ENCODE data around the gene KRTAP10-1. TPM values are rescaled to one million over a fixed set of nuclear protein-coding genes. Genes with fewer than 3 reads are reported as not detected.

Gene KRTAP10-1
- total RNA-seq, 3 donors from 2014 or later, result not detected

DNA sequence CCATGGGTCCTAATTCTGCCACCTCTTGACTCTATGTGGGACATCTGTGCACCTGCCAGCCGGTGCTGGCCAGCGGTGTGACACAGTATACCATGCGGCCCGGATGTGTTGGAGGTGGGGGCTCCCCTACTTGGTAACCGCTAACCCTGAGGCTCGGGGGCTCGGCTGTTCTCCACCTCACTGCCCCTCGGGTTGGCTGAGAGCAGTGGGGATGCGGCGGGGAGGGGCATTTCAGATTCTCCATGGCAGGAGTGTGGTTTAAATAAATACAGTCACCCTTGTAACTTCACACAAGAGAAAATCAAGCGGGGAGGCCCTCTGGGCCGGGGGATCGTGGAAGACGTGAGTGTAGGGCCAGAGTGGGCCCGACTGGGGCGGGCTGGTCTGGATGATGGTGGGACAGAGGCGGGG lies 11.0 kb downstream of the KRTAP10-1 start:
- Histone ChIP-seq H3K9me3 (no peaks in the 10 kb centered on the region), H3K4me1 (ENCODE audit: low read depth) (no peaks in the 10 kb centered on the region), H3K4me3 (no peak overlapping the region), H3K36me3 (ENCODE audit: low read depth) (no peaks in the 10 kb centered on the region)
- DNase-seq (no peak), ATAC-seq (no peak)
- TF ChIP-seq, protein P1, sequence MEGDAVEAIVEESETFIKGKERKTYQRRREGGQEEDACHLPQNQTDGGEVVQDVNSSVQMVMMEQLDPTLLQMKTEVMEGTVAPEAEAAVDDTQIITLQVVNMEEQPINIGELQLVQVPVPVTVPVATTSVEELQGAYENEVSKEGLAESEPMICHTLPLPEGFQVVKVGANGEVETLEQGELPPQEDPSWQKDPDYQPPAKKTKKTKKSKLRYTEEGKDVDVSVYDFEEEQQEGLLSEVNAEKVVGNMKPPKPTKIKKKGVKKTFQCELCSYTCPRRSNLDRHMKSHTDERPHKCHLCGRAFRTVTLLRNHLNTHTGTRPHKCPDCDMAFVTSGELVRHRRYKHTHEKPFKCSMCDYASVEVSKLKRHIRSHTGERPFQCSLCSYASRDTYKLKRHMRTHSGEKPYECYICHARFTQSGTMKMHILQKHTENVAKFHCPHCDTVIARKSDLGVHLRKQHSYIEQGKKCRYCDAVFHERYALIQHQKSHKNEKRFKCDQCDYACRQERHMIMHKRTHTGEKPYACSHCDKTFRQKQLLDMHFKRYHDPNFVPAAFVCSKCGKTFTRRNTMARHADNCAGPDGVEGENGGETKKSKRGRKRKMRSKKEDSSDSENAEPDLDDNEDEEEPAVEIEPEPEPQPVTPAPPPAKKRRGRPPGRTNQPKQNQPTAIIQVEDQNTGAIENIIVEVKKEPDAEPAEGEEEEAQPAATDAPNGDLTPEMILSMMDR (IDR thresholded peaks at IDR 0.05), result no peak
- intact Hi-C loops (cut with DNase I, micrococcal nuclease), result no loop called here

DNA sequence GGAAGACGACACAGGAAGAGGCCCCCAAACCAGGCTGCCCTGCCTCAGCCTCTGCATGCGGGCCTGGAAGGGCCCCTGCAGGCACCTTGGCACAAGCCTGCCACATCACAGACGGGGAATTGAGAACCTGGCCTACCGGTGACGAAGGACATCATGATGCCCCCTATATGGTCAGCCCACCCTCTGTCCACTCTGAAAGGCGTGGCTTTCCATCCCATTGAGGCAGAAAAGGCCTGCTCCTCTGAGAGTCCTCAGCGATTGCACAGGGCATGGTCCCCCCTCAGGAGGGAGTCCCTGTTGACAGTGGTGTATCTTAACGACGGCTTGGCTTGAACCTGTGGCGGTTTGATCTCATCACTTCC lies 11.4 kb downstream of the KRTAP10-1 start:
- H3K4me1 ChIP-seq (ENCODE audit: low read depth), result no peaks in the 10 kb centered on the region
- H3K36me3 ChIP-seq (ENCODE audit: low read depth), result no peaks in the 10 kb centered on the region
- ATAC-seq, result no peak
- TF ChIP-seq, protein P1 (IDR thresholded peaks at IDR 0.05), result no peak
- no peaks in the 10 kb centered on the region for H3K9me3 ChIP-seq
- no peak for DNase-seq
- intact Hi-C loops (cut with DNase I, micrococcal nuclease), result no loop called here
- H3K4me3 ChIP-seq, result no peak overlapping the region

DNA sequence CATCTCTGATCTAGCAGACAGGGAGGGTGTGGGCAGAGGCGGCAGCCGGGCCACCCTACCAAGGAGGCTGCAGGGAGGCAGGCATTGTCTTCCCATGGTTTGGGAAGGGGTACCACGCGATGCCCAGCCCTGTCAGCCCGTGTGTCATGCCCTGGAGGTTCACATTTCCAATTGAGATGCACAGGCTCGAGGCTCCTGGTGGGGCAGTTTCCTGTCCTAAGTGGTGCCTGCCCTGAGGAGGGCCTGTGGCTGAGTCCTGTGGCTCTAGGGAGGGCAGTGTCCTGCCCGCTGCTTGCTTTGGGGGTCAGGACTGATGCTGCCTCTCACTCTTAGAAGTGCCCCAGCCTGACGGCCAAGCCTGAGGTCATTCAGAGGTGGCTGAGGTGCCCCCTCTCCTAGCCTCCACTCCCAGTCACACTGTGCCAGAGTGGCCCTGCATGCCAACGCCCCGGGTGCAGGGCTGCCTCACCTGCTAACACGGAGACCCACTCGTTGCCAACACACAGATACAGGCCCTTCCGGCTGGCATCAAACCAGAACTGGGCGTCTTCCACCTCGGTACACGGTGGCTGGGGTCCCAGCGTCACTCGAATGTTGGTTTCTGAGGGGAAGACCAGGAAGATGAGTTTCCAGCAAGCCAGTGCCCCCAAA lies 11.9 kb downstream of the KRTAP10-1 start:
- Histone ChIP-seq H3K4me1 (ENCODE audit: low read depth) (no peaks in the 10 kb centered on the region), H3K4me3 (no peak overlapping the region), H3K9me3 (no peaks in the 10 kb centered on the region), H3K36me3 (ENCODE audit: low read depth) (no peaks in the 10 kb centered on the region)
- intact Hi-C loops (cut with DNase I, micrococcal nuclease), result no loop called here
- DNase-seq (peak in 1 of 3 donors; percentile 8), ATAC-seq (no peak)
- TF ChIP-seq, protein P1 (IDR thresholded peaks at IDR 0.05), result no peak

DNA sequence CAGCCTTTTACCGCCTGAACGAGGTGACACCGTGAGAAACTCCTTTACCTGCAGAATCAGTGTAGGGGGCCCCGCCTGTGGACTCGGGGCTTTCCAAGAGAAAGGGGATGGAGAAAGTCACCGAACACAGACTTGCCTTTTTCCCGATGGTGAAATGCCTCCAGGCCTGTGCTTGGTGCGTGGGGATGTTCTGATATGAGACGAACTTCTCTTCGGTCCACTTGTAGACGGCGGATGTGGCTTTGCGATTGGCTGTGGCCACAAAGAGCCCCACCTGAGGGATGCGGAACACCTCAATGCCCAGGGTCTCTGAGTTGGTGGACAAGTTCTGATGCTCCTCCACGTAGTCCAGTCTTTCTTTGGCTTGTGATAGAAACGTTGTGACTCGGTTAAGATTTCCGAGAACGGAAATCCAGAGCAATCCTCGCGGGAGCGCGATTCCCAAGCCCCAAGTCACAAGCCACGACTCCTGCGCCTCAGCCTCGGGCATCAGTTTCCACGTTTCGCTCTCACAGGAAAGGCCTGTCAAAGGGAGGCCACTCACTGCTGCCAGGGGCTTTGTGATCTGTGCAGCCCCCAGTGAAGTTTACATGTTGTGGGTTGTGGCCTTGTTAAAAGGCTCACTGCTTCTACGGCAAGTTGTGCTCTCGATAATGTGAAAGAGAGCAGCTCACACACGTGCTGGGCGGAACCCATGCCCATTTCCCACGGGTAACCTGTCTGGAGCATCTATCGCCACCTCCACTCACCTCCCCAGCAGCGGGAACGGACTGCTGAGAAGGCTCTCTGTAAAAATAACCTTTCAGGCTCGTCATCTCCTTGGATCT lies 12.6 kb downstream of the KRTAP10-1 start:
- no peak overlapping the region for H3K4me3 ChIP-seq
- no peaks in the 10 kb centered on the region for H3K4me1 ChIP-seq (ENCODE audit: low read depth)
- intact Hi-C loops (cut with DNase I, micrococcal nuclease), result no loop called here
- TF ChIP-seq, protein P1 (IDR thresholded peaks at IDR 0.05), result no peak
- no peaks in the 10 kb centered on the region for H3K9me3 ChIP-seq
- ATAC-seq (no peak), DNase-seq (peak in 1 of 3 donors; percentile 6)
- no peaks in the 10 kb centered on the region for H3K36me3 ChIP-seq (ENCODE audit: low read depth)

DNA sequence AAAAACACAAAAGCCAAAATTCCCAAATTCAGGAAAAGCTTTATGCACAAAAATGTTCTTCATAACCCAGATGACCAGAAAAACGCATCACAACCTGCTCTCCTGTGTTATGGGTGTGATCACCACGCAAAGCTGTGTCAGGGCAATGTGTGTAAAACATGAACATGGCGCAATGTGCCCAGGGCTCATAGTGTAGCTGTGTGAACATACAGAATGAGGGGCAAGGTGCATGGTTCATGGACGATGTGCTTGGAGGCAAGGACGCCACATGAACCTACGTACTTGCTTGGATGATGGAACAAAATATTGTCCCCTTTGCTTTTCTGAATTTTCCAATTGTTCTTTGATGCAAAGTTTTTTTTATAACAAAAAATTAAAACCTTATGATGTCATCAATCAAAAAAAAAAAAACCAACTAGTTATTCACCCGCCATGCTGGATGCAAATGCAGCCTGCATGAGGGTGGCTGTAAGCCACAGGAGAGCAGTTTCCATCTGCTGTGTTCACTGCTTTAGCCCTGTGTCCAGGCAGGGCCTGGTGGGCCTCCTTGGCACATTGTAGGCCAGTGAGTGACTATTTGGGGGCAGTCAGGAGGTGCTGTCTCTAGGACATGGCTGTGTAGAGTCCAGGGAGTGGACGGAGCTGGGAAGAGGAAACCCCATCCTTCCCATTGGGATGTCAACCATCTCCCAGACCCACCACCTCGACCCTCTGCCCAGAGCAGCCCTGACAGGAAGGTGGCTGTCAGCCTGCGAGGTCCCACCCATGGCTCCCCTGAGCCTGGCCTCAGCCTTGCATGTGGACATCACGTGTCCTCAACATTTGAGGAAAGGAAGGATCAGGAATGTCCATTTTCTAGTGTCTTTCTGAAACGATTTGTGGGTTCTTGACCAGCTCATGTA lies 13.6 kb downstream of the KRTAP10-1 start:
- H3K4me3 ChIP-seq, result no peak overlapping the region
- DNase-seq (no peak), ATAC-seq (no peak)
- no peaks in the 10 kb centered on the region for H3K4me1 ChIP-seq (ENCODE audit: low read depth)
- TF ChIP-seq, protein P1 (IDR thresholded peaks at IDR 0.05), result no peak
- no peaks in the 10 kb centered on the region for H3K36me3 ChIP-seq (ENCODE audit: low read depth)
- intact Hi-C loops (cut with DNase I, micrococcal nuclease), result no loop called here
- no peaks in the 10 kb centered on the region for H3K9me3 ChIP-seq

Measured in mucosa of descending colon (tissue), 3 donors.